GM19035 (cell line): ENCODE data around the gene FDCSP.
"Not testable (repeated sequence)": the region's sequence is repeated elsewhere in the genome, so short reads cannot be mapped to it uniquely, and the experiment has no call there.

ENCODE experiments used
- ATAC-seq: cut with Tn5 transposase; IDR thresholded peaks from one replicate; pipeline ENCODE4 v1.9.1; 2021; ENCODE audit not compliant: unreplicated experiment

Gene FDCSP

GRCh38 chr4:70239131-70239883, 13.4 kb downstream of the FDCSP start:
- no peak for ATAC-seq

- ATAC-seq: no peak
Measured at GRCh38 chr4:70239884-70240591, 14.1 kb downstream of the FDCSP start.

- not testable (repeated sequence) for ATAC-seq
Measured at GRCh38 chr4:70242297-70242696, 16.4 kb downstream of the FDCSP start, which contains the start of gene CSN3. Gene CSN3, plus strand, starts transcription at chr4:70242597. Its CDS starts 2,223 bp downstream, at chr4:70244820.

GRCh38 chr4:70243091-70243490, 17.2 kb downstream of the FDCSP start:
- ATAC-seq: no peak

GRCh38 chr4:70251250-70251944, 25.5 kb downstream of the FDCSP start:
- no peak for ATAC-seq

GRCh38 chr4:70251945-70252277, 26.0 kb downstream of the FDCSP start:
- no peak for ATAC-seq

- no peak for ATAC-seq
Measured at GRCh38 chr4:70269674-70270073, 43.8 kb downstream of the FDCSP start.

GRCh38 chr4:70277121-70277520, 51.2 kb downstream of the FDCSP start:
- ATAC-seq: no peak

GRCh38 chr4:70280567-70280966, 54.6 kb downstream of the FDCSP start:
- no peak for ATAC-seq
